Measurements from ENCODE around the gene XIRP2. TPM values are rescaled to one million over a fixed set of nuclear protein-coding genes. Genes with fewer than 3 reads are reported as not detected.

Gene XIRP2
- total and polyA plus RNA-seq, 2 of the 13 experiments (the other 11 are each of a cell fraction or from before 2014, with no cell fraction given): 0.04 to 0.05 TPM

DNA sequence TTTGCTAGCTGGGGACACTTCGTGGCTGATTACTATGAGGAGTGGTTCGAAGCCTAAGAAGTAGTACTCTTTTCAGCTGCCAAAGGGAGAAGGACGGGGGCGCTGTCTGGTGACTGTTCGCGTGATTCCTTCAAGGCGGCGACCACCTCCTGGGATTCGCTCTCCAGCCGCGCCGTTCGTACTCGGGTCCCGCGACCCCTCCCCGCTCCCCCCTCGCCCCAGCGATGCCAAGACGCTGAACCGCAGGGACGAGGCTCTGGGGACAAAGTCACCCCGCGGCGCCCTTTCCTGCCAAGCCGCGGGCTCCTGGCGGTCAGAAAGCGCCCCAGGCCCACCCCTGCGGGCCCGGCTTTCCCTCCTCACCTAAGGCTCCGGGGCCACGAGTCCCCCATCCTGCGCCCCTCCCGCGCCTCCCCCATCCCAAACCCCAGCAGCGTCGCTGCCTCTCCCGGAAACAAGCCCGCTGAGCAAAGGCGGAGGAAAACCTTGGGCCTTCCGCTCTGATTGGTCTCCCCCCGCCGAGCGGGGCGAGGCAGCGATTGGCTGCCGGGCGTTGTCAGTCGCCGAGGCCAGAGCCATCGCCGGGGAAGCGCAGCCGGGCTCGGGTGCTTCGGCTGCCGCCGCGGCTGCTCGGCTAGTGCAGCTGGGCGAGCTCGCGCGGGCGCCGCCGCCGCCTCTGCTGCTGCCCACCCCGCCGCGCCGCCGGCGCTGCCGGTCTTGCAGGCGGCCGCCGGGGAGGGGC lies 404.3 kb downstream of the XIRP2 start, which contains the start of gene B3GALT1 (continued):
- TF ChIP-seq ZBTB38 (CRISPR knock-in tag; IDR thresholded peaks at IDR 0.05): peak; percentile 54; the same call in 1 of the 2 replicates
- TF ChIP-seq PCBP2 (optimal IDR thresholded peaks at IDR 0.05; ENCODE audit: low read depth, low read length, poor library complexity, severe bottlenecking): no peak
- TF ChIP-seq ZNF337 (CRISPR knock-in tag; IDR thresholded peaks at IDR 0.05; ENCODE audit: borderline replicate concordance, low read depth): 0 out of 2 replicates have a peak, but pooled peaks have one; percentile 54
- no peak for TF ChIP-seq KLF9 (CRISPR knock-in tag; IDR thresholded peaks at IDR 0.05; ENCODE audit: low read depth)
- no peak for TF ChIP-seq PAWR (CRISPR knock-in tag; IDR thresholded peaks at IDR 0.05; ENCODE audit: borderline replicate concordance)

DNA sequence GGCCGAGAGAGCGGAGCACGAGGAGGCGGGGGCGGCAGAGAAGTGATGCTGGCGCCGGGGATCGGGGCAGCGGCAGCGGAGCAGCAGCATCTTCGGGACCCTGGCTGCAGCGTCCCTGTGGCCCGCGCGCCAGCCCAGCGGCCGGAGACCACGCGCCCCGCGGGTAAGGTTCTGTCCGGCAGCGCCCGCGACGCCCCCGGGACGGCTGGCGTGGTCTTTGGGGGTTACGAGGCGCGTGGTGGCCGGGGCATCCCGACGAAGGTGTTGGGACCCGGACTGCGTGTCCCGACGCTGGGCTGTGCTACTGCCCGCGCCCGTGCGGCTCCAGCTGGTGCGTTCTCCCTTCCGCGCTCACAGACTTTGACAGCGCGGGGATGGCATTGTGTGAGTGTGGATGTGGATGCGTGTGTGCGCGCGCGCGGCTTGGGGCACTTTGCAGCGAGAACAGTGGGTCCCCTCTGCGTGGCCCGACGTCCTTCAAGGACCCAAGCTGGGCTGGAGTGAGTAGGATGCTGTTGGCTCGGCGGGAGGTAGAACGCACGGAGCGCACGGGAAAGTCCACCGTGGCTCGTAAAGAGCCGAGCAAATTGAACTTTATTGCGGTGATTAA lies 405.0 kb downstream of the XIRP2 start:
- no peak overlapping the region for H2AFZ ChIP-seq (ENCODE audit: low read length)
- POLR2A ChIA-PET: interaction anchor here (1.6 kb wide), 1 partner anchor 11 kb away, joined by 3 read pairs; no protein-coding TSS in a partner anchor
- in situ Hi-C loops (cut with HindIII; ENCODE audit: extremely low pct_ligation_motif_present, low pct_unique_long_range_greater_than_20kb) (no loop called here), intact Hi-C loops (cut with micrococcal nuclease; ENCODE audit: unreplicated experiment) (loop anchor here (2.0 kb wide), 1 partner anchor 826 kb away; no protein-coding TSS in a partner anchor)
- FAIRE-seq (no peak), DNase-seq (ENCODE audit: low spot score) (no peak), ATAC-seq (peak; percentile 17)
- peaks cover 3 to 25% of the 10 kb centered on the region in 2 experiments; a peak in 4 of 5 replicates for H3K27me3 ChIP-seq (ENCODE audit: control insufficient read depth in 1 of 2, insufficient read depth in 2 of 2, low read length in 2 of 2)
- H3K9me3 ChIP-seq (ENCODE audit: low read length): no peaks in the 10 kb centered on the region
- peaks cover 13% of the 10 kb centered on the region for H3K4me1 ChIP-seq (ENCODE audit: insufficient read depth, low read length)
- peak overlapping the region; percentile 79 for H3K4me2 ChIP-seq (ENCODE audit: low read depth, low read length)
- BruUV-seq (replicated peaks): no TSS peak
- no peaks in the 10 kb centered on the region for H3K36me3 ChIP-seq (replicated peaks in 1 of 2; ENCODE audit: control insufficient read depth in 1 of 2, insufficient read depth in 2 of 2, low read length in 2 of 2)
- no peaks in the 10 kb centered on the region for H3K79me2 ChIP-seq (ENCODE audit: insufficient read depth, low read length)
- H3K27ac ChIP-seq (ENCODE audit: extremely low read length, insufficient read depth, low read length): no peak overlapping the region
- CTCF ChIA-PET (ENCODE audit: low intra/inter-chr PET ratio, low total read pairs): no interaction called here
- WGBS (ENCODE audit: low lambda C conversion rate): 48% methylated on average over 32 of the region's 68 CpGs
- H3K9ac ChIP-seq (ENCODE audit: insufficient read depth, low read depth, low read length): no peak overlapping the region
- no peaks in the 10 kb centered on the region for H4K20me1 ChIP-seq (ENCODE audit: insufficient read depth, low read length)
- H3K4me3 ChIP-seq (replicated peaks in 1 of 3; ENCODE audit: insufficient read depth in 1 of 3, low read depth in 2 of 3, low read length in 3 of 3): peak overlapping the region; percentile 49 to 76 (median 75); a peak in 4 of 6 replicates
- TF ChIP-seq RARG (CRISPR knock-in tag; IDR thresholded peaks at IDR 0.05; ENCODE audit: low read depth) (no peak), SPEN (CRISPR knock-in tag; IDR thresholded peaks at IDR 0.05; ENCODE audit: low read depth) (peak; percentile 19; the same call in 1 of the 2 replicates), KLF13 (CRISPR knock-in tag; IDR thresholded peaks at IDR 0.05) (0 out of 2 replicates have a peak, but pooled peaks have one; percentile 65), ARNT2 (CRISPR knock-in tag; IDR thresholded peaks at IDR 0.05; ENCODE audit: low read depth) (0 out of 2 replicates have a peak, but pooled peaks have one; percentile 12), SAFB2 (CRISPR knock-in tag; IDR thresholded peaks at IDR 0.05; ENCODE audit: borderline replicate concordance, low read depth) (0 out of 2 replicates have a peak, but pooled peaks have one; percentile 13), IRX3 (CRISPR knock-in tag; IDR thresholded peaks at IDR 0.05; ENCODE audit: borderline replicate concordance, low read depth) (peak; percentile 9; the same call in 1 of the 2 replicates), BORCS8-MEF2B (CRISPR knock-in tag; IDR thresholded peaks at IDR 0.05) (peak; percentile 7; the same call in 1 of the 2 replicates), ZNF160 (CRISPR knock-in tag; IDR thresholded peaks at IDR 0.05) (0 out of 2 replicates have a peak, but pooled peaks have one; percentile 9), EED (CRISPR knock-in tag; IDR thresholded peaks at IDR 0.05) (peak; percentile 22; the same call in 1 of the 2 replicates), CCDC6 (CRISPR knock-in tag; IDR thresholded peaks at IDR 0.05) (no peak; the same call in 1 of the 2 replicates)
- TF ChIP-seq, protein P1, sequence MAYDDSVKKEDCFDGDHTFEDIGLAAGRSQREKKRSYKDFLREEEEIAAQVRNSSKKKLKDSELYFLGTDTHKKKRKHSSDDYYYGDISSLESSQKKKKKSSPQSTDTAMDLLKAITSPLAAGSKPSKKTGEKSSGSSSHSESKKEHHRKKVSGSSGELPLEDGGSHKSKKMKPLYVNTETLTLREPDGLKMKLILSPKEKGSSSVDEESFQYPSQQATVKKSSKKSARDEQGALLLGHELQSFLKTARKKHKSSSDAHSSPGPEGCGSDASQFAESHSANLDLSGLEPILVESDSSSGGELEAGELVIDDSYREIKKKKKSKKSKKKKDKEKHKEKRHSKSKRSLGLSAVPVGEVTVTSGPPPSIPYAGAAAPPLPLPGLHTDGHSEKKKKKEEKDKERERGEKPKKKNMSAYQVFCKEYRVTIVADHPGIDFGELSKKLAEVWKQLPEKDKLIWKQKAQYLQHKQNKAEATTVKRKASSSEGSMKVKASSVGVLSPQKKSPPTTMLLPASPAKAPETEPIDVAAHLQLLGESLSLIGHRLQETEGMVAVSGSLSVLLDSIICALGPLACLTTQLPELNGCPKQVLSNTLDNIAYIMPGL (CRISPR knock-in tag; IDR thresholded peaks at IDR 0.05; ENCODE audit: borderline replicate concordance in 1 of 2, low read depth in 1 of 2): no peak; a peak in 1 of 4 replicates
